DOHH2 (cell line): ENCODE data around the gene SH3GL3.

Source experiments
- EZH2phosphoT487 ChIP-seq: fragments of 200-600 bp; sonication (generic); IDR thresholded peaks from 2 replicates; pipeline ENCODE4 v1.6.1; 2017; ENCODE audit warnings: borderline replicate concordance, mild to moderate bottlenecking, antibody characterized with exemption, low read length, moderate library complexity, mixed read lengths
- TF ChIP-seq, protein P1 (sequence below): fragments of 200-600 bp; sonication (generic); IDR thresholded peaks from one replicate; pipeline ENCODE4 v1.5.1; 2014; ENCODE audit warnings: antibody characterized with exemption, mild to moderate bottlenecking, low read depth, low read length; ENCODE audit not compliant: poor library complexity, severe bottlenecking

DNA sequence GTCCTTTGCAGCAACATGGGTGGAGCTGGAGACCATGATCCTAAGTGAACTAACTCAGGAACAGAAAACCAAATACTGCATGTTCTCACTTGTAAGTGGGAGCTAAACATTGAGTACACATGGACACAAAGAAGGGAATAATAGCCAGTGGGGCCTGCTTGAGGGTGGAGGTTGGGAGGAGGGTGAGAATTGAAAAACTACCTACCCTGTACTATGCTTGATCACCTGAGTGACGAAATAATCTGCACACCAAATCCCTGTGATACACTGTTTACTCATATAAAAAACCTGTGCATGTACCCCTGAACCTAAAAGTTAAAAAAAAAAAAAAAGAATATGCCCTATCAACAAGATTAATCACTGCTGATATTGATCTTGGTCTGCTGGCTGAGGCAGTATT is 148.1 kb downstream of the SH3GL3 start:
- TF ChIP-seq, protein P1, sequence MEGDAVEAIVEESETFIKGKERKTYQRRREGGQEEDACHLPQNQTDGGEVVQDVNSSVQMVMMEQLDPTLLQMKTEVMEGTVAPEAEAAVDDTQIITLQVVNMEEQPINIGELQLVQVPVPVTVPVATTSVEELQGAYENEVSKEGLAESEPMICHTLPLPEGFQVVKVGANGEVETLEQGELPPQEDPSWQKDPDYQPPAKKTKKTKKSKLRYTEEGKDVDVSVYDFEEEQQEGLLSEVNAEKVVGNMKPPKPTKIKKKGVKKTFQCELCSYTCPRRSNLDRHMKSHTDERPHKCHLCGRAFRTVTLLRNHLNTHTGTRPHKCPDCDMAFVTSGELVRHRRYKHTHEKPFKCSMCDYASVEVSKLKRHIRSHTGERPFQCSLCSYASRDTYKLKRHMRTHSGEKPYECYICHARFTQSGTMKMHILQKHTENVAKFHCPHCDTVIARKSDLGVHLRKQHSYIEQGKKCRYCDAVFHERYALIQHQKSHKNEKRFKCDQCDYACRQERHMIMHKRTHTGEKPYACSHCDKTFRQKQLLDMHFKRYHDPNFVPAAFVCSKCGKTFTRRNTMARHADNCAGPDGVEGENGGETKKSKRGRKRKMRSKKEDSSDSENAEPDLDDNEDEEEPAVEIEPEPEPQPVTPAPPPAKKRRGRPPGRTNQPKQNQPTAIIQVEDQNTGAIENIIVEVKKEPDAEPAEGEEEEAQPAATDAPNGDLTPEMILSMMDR, result no peak
- no peak for TF ChIP-seq EZH2phosphoT487
